ENCODE measurements around the gene CCPG1. TPM values are rescaled to one million over a fixed set of nuclear protein-coding genes. Genes with fewer than 3 reads are reported as not detected.
A peak's percentile ranks its signal among the peaks of the same experiment; 100 is the strongest.

The CCPG1 gene
- total RNA-seq, 1 donor from 2014 or later = 218 TPM

DNA sequence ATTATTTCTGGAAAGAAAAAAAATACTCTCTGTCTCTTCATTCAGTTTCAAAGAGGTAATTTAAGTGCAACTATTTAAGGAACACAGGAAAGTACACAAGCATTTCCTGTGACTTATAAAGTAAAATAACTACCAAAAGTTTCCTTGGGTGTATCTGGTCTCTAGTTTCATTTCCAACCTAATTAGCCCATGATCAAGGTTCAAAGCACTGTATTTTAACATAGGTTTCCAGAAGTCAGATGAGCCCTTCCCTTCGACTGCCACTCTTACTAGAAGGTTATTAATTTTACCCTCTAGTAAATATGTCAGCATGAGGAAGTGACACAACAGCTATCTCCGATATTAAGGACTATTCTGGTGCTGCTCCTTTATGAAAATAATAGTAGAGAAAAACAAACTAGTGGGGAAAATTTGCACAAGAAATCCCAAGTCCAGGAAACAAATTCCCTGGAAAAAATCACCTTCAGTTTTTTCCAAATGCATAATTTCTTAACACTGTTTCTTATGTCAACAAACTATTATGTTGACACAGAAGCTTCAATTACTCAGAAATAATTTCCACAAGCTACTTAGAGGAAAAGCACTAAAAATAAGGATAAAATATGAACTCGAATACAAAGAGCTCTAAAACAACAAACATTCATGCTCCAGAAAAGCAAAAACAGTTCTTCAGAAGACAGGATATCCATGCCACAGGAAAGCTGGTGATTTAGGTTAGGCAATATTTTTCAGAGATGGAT, 35.3 kb downstream of the CCPG1 start:
- H3K27me3 Mint-ChIP-seq (ENCODE audit: low read depth) = no peaks in the 10 kb centered on the region
- H3K27ac Mint-ChIP-seq (ENCODE audit: unreplicated experiment) = peak overlapping the region; percentile 60
- peaks cover 14% of the 10 kb centered on the region for H3K4me1 Mint-ChIP-seq (ENCODE audit: low read depth)
- DNase-seq (ENCODE audit: low spot score) = no peak
- TF ChIP-seq, protein P1, sequence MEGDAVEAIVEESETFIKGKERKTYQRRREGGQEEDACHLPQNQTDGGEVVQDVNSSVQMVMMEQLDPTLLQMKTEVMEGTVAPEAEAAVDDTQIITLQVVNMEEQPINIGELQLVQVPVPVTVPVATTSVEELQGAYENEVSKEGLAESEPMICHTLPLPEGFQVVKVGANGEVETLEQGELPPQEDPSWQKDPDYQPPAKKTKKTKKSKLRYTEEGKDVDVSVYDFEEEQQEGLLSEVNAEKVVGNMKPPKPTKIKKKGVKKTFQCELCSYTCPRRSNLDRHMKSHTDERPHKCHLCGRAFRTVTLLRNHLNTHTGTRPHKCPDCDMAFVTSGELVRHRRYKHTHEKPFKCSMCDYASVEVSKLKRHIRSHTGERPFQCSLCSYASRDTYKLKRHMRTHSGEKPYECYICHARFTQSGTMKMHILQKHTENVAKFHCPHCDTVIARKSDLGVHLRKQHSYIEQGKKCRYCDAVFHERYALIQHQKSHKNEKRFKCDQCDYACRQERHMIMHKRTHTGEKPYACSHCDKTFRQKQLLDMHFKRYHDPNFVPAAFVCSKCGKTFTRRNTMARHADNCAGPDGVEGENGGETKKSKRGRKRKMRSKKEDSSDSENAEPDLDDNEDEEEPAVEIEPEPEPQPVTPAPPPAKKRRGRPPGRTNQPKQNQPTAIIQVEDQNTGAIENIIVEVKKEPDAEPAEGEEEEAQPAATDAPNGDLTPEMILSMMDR (IDR thresholded peaks at IDR 0.05) = no peak
- H3K4me3 Mint-ChIP-seq (ENCODE audit: unreplicated experiment) = no peak overlapping the region
- peaks cover 16% of the 10 kb centered on the region for H3K36me3 Mint-ChIP-seq (ENCODE audit: low read depth)
- H3K9me3 Mint-ChIP-seq (ENCODE audit: low read depth) = no peaks in the 10 kb centered on the region

DNA sequence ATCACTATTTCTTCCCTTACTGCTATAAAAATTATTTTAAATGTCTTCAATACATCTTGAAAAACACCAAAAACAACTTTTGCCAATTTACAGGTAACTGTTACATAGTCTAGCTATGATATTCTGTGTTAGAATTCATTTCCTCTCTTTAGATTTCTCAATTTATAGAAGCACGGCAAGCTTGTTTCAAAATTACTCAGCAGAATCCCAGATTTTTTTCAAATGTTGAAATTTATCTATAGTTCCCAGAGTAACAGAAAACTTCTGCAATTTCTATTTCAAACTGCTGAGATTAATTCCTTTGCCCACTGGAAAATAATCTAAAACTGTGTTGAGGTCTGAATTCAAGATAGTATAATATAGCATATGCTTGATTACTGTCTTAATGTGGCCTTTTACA, 41.2 kb downstream of the CCPG1 start:
- TF ChIP-seq, protein P1 (IDR thresholded peaks at IDR 0.05) = no peak
- no peaks in the 10 kb centered on the region for H3K4me1 Mint-ChIP-seq (ENCODE audit: low read depth)
- H3K36me3 Mint-ChIP-seq (ENCODE audit: low read depth) = peaks cover 23% of the 10 kb centered on the region
- no peaks in the 10 kb centered on the region for H3K27me3 Mint-ChIP-seq (ENCODE audit: low read depth)
- no peaks in the 10 kb centered on the region for H3K9me3 Mint-ChIP-seq (ENCODE audit: low read depth)
- H3K4me3 Mint-ChIP-seq (ENCODE audit: unreplicated experiment) = no peak overlapping the region
- no peak overlapping the region for H3K27ac Mint-ChIP-seq (ENCODE audit: unreplicated experiment)
- no peak for DNase-seq (ENCODE audit: low spot score)

DNA sequence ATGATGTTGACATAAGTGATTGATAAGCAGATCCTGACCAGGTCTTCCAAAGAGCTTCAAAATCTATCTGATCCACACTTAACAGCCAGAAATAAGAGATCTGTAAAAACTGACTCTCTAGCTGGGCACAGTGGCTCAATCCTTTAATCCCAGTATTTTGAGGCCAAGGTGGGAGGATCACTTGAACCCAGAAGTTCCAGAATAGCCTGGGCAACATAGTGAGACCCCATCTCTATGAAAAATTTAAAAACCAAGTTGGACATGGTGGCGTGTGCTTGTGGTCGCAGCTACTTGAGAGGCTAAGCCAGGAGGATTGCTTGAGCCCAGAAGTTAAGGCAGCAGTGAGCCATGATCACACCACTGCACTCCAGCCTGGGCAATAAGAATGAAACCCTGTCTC, 45.5 kb downstream of the CCPG1 start:
- peaks cover 12% of the 10 kb centered on the region for H3K4me1 Mint-ChIP-seq (ENCODE audit: low read depth)
- H3K27me3 Mint-ChIP-seq (ENCODE audit: low read depth) = no peaks in the 10 kb centered on the region
- H3K4me3 Mint-ChIP-seq (ENCODE audit: unreplicated experiment) = no peak overlapping the region
- TF ChIP-seq, protein P1 (IDR thresholded peaks at IDR 0.05) = no peak
- DNase-seq (ENCODE audit: low spot score) = no peak
- peaks cover 23% of the 10 kb centered on the region for H3K36me3 Mint-ChIP-seq (ENCODE audit: low read depth)
- H3K27ac Mint-ChIP-seq (ENCODE audit: unreplicated experiment) = no peak overlapping the region
- H3K9me3 Mint-ChIP-seq (ENCODE audit: low read depth) = no peaks in the 10 kb centered on the region

DNA sequence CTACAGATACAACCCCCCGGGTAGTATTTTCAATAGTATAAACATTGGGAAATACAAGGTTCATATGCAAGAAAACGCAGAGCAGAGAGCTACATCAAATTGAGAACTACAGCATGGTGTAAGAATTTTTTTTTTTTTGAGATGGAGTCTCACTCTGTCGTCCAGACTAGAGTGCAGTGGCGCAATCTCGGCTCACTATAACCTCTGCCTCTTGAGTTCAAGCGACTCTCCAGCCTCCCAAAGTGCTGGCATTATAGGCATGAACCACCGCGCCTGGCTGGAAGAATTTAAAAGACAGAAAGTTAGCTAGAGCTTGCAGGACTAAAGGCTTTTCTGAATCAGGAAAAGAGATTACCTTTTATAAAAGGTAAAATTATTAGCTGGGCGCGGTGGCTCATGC, 47.1 kb downstream of the CCPG1 start:
- Mint-ChIP-seq H3K4me3 (ENCODE audit: unreplicated experiment) (no peak overlapping the region), H3K36me3 (ENCODE audit: low read depth) (peaks cover 30% of the 10 kb centered on the region), H3K9me3 (ENCODE audit: low read depth) (no peaks in the 10 kb centered on the region), H3K27ac (ENCODE audit: unreplicated experiment) (no peak overlapping the region), H3K4me1 (ENCODE audit: low read depth) (peaks cover 12% of the 10 kb centered on the region), H3K27me3 (ENCODE audit: low read depth) (no peaks in the 10 kb centered on the region)
- no peak for DNase-seq (ENCODE audit: low spot score)
- TF ChIP-seq, protein P1 (IDR thresholded peaks at IDR 0.05) = no peak

DNA sequence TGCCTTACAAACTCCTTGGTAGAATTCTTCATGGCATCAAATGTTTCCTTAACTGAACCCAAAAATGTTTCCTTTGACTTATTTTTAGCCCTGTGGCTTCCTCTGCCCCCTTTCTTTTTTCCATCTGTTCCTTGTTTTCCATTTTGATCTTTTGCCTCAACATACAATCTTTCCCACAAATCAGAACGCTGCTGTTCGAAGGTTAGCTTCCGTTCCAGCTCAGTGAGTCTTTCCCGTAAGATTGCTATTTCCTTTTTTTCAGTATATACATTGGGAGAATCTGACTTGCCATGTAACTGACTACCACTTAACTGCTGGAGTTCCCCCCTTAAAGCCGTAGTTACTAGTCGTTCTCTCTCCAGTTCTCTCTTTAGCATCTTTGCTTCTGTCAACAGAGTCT, 47.9 kb downstream of the CCPG1 start:
- Mint-ChIP-seq H3K4me1 (ENCODE audit: low read depth) (peaks cover 12% of the 10 kb centered on the region), H3K27ac (ENCODE audit: unreplicated experiment) (peak overlapping the region; percentile 36), H3K36me3 (ENCODE audit: low read depth) (peaks cover 31% of the 10 kb centered on the region), H3K9me3 (ENCODE audit: low read depth) (no peaks in the 10 kb centered on the region), H3K4me3 (ENCODE audit: unreplicated experiment) (no peak overlapping the region), H3K27me3 (ENCODE audit: low read depth) (no peaks in the 10 kb centered on the region)
- DNase-seq (ENCODE audit: low spot score) = no peak
- TF ChIP-seq, protein P1 (IDR thresholded peaks at IDR 0.05) = no peak
